ENCODE measurements around the gene RTP3.

RTP3 gene

DNA sequence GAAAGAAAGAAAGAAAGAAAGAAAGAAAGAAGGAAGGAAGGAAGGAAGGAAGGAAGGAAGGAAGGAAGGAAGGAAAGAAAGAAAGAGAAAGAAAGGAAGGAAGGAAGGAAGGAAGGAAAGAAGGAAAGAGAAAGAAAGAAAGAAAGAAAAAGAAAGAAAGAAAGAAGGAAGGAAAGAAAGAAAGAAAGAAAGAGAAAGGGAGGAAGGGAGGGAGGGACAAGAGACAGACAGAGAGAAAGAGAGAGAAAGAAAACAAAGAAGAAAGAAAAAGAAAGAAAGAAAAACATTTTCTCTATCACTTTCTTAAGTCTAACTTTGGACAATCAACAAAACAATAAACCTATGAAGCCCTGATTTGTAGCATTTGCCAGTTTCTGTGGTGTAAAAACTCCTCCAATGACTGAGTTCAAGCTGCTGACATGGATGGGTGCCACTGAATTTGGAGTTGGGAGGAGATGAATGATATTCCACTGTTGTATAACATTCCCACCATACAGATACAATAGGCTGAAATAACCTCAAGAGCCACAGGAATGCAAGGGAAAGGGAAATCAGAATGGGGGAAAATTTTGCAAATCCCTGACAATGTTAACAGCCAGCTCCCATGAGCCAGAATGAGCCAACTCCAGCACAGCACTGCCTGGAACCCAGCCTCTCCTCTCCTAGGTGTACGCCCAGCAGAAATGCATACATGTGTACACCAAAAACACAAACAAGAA lies 15.0 kb upstream of the RTP3 start:
- DNase-seq (ENCODE audit: low read depth): no peak
- TF ChIP-seq, protein P1, sequence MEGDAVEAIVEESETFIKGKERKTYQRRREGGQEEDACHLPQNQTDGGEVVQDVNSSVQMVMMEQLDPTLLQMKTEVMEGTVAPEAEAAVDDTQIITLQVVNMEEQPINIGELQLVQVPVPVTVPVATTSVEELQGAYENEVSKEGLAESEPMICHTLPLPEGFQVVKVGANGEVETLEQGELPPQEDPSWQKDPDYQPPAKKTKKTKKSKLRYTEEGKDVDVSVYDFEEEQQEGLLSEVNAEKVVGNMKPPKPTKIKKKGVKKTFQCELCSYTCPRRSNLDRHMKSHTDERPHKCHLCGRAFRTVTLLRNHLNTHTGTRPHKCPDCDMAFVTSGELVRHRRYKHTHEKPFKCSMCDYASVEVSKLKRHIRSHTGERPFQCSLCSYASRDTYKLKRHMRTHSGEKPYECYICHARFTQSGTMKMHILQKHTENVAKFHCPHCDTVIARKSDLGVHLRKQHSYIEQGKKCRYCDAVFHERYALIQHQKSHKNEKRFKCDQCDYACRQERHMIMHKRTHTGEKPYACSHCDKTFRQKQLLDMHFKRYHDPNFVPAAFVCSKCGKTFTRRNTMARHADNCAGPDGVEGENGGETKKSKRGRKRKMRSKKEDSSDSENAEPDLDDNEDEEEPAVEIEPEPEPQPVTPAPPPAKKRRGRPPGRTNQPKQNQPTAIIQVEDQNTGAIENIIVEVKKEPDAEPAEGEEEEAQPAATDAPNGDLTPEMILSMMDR (IDR thresholded peaks at IDR 0.05; ENCODE audit: control insufficient read depth, extremely low read depth, insufficient read depth): no peak

DNA sequence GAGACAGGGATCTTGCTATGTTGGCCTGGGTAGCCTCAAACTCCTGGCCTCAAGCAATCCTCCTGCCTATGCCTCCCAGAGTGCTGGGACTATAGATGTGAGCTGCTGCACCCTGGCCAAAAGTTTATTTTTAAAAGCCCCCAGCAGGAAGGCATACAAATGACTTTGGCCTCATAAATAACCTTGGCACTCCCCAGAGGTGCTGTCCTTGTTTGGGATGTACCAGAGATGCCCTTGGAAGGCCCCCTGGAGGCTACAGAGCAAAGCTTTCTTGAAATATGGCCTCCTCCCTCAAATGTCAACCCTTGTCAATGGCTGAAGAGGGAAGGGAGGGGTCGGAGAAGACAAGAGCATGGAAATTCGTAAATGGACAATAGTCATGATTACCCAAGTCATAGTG lies 14.0 kb upstream of the RTP3 start:
- no peak for DNase-seq (ENCODE audit: low read depth)
- TF ChIP-seq, protein P1 (IDR thresholded peaks at IDR 0.05; ENCODE audit: control insufficient read depth, extremely low read depth, insufficient read depth): no peak
- no peak overlapping the region for H3K4me3 ChIP-seq (ENCODE audit: low read depth, low read length)

More for the DNA sequence above, 15.0 kb upstream of the RTP3 start:
- no peak overlapping the region for H3K4me3 ChIP-seq (ENCODE audit: low read depth, low read length)

DNA sequence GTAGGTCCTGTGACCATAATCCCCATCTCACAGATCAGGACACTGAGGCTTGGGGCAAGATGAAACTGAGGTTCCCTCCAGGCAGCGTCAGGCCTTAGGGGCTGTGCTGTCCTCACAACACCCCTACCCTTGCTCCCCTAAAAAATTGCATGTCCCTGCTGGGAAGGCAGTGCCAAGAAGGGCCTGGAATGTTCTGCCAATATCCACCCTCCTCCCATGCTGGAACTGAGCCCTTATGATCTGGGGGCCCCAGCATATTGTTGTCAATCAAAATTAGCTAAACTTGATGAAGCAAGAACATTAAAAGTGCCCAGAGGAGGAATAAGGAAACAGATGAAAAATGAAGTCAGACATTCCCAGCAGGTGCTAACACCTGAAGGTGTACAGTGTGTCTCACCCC lies 13.4 kb upstream of the RTP3 start:
- TF ChIP-seq, protein P1 (IDR thresholded peaks at IDR 0.05; ENCODE audit: control insufficient read depth, extremely low read depth, insufficient read depth): no peak
- no peak for DNase-seq (ENCODE audit: low read depth)
- H3K4me3 ChIP-seq (ENCODE audit: low read depth, low read length): no peak overlapping the region

DNA sequence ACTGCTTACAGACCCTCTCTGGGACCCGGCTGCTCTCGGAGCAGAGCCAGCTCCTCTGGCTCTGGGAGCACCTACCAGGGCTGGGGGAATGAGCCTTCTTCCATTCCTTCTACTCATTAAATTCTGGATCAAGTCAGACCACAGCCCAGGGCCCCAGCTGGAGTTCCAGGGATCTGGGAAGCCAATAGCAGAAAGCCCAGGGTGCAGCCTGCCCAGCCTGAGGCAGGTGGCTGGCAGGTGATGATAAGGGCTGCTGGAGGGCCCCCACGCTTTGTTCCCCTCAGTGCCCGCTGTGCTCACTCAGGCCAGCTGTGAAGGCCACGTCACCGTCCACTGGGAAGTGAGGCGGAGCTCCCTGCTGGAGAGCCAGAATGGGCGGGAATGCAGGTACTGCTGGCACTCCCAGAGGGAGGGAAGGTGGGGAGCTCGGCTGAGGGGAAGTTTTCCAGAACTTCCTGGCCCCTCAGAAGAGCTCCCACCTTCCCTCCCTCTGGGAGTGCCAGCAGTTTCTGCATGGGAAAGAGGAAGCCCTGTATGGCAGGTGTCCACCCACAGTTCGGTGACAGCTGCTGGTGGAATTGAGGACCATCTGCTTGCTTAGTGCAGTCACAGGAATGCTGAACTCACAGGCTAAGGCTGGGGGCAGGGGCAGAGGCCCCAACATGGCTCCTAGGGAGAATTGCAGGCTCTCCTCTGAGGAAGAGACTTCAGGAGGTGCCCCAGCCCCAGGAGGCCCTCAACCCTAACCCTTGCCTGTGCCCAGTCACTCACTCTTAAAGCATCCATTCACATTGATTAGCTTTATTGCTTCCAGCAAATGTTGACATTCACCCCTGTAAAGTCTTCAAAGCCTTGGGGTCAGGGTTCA lies 12.6 kb upstream of the RTP3 start:
- DNase-seq (ENCODE audit: low read depth): no peak
- no peak overlapping the region for H3K4me3 ChIP-seq (ENCODE audit: low read depth, low read length)
- TF ChIP-seq, protein P1 (IDR thresholded peaks at IDR 0.05; ENCODE audit: control insufficient read depth, extremely low read depth, insufficient read depth): no peak

DNA sequence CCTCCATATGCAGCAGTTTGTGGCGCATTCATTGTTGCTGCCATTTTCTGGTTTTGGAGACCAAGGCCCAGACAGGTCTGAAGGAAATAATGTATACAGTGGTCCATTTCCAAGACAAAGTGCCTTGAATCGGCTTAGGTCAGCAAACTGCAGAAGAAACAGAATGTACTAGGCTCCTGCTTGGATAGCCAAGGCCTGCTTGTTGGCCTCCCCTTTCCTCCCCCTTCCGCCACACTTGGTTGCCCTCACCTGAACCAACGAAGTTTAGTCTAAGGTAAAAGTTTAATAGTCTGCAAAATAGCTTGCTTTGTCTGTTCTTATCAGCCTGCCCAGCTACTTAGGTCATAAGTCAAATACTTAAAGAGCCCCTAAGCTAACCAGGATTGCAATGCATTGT lies 12.0 kb upstream of the RTP3 start:
- H3K4me3 ChIP-seq (ENCODE audit: low read depth, low read length): no peak overlapping the region
- TF ChIP-seq, protein P1 (IDR thresholded peaks at IDR 0.05; ENCODE audit: control insufficient read depth, extremely low read depth, insufficient read depth): no peak
- DNase-seq (ENCODE audit: low read depth): no peak

DNA sequence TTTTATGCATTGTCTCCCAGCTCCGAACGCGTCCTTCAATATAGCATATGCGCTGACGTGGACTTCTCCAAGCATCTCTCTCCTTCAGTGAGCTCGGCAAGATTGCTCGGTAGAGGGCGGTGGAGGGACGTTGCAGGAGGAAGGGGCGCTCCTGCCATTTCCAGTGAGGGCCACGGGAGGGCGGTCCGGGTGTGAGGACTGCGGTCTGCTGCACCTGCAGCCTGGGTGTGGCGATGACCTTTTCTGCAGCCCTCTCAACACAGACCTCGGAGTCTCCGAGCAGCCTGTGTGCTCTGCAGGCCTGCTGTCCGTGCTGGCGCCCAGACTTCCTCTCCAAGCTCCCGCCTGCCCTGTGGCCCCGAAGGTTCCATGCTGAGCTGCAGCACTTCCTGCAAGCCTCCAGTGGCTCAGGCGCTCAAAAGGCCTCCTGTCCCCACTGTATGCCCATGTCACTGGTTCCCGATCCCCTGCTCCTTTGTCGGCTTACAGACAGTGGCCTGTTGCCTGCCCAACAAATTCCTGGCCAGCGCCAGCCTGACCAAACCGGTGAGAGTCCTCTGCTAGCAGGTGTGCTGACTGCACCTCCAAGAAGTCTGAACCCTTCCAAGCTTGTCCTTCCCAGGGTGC lies 8.9 kb upstream of the RTP3 start:
- TF ChIP-seq, protein P1 (IDR thresholded peaks at IDR 0.05; ENCODE audit: control insufficient read depth, extremely low read depth, insufficient read depth): peak; percentile 100
- peak; percentile 76 for DNase-seq (ENCODE audit: low read depth)
- no peak overlapping the region for H3K4me3 ChIP-seq (ENCODE audit: low read depth, low read length)
